Measurements from ENCODE around the gene GPR87.
A peak's percentile ranks its signal among the peaks of the same experiment; 100 is the strongest.

The GPR87 gene

GRCh38 chr3:151305060-151305774, 11.4 kb downstream of the GPR87 start:
- Histone ChIP-seq H3K27ac (ENCODE audit: low read depth, low read length) (peak overlapping the region; percentile 78), H3K36me3 (ENCODE audit: insufficient read depth, low read length) (no peaks in the 10 kb centered on the region), H3K4me3 (ENCODE audit: low read depth, low read length) (peak overlapping the region; percentile 22; the same call in 1 of the 2 replicates), H2AFZ (ENCODE audit: low read length, unreplicated experiment) (peak overlapping the region; percentile 49), H3K79me2 (ENCODE audit: control insufficient read depth, insufficient read depth, low read length, unreplicated experiment) (no peaks in the 10 kb centered on the region), H3K27me3 (ENCODE audit: insufficient read depth, low read length) (no peaks in the 10 kb centered on the region), H3K4me1 (ENCODE audit: control insufficient read depth, insufficient read depth, low read length, unreplicated experiment) (peaks cover 53% of the 10 kb centered on the region)

GRCh38 chr3:151303751-151304150, 12.9 kb downstream of the GPR87 start:
- Histone ChIP-seq H3K36me3 (ENCODE audit: insufficient read depth, low read length) (no peaks in the 10 kb centered on the region), H3K79me2 (ENCODE audit: control insufficient read depth, insufficient read depth, low read length, unreplicated experiment) (no peaks in the 10 kb centered on the region), H3K27ac (ENCODE audit: low read depth, low read length) (no peak overlapping the region), H3K27me3 (ENCODE audit: insufficient read depth, low read length) (no peaks in the 10 kb centered on the region), H3K4me1 (ENCODE audit: control insufficient read depth, insufficient read depth, low read length, unreplicated experiment) (peaks cover 53% of the 10 kb centered on the region), H3K4me3 (ENCODE audit: low read depth, low read length) (no peak overlapping the region), H2AFZ (ENCODE audit: low read length, unreplicated experiment) (no peak overlapping the region)

- Histone ChIP-seq H3K27me3 (ENCODE audit: insufficient read depth, low read length) (no peaks in the 10 kb centered on the region), H3K36me3 (ENCODE audit: insufficient read depth, low read length) (no peaks in the 10 kb centered on the region), H3K4me1 (ENCODE audit: control insufficient read depth, insufficient read depth, low read length, unreplicated experiment) (peaks cover 34% of the 10 kb centered on the region), H3K27ac (ENCODE audit: low read depth, low read length) (no peak overlapping the region), H3K4me3 (ENCODE audit: low read depth, low read length) (no peak overlapping the region), H3K79me2 (ENCODE audit: control insufficient read depth, insufficient read depth, low read length, unreplicated experiment) (no peaks in the 10 kb centered on the region), H2AFZ (ENCODE audit: low read length, unreplicated experiment) (no peak overlapping the region)
These were observed 14.8 kb downstream of the GPR87 start for GRCh38 chr3:151301787-151302186.

GRCh38 chr3:151300539-151300938, 16.1 kb downstream of the GPR87 start:
- no peaks in the 10 kb centered on the region for H3K36me3 ChIP-seq (ENCODE audit: insufficient read depth, low read length)
- H3K27me3 ChIP-seq (ENCODE audit: insufficient read depth, low read length): no peaks in the 10 kb centered on the region

GRCh38 chr3:151299006-151299405, 17.6 kb downstream of the GPR87 start:
- Histone ChIP-seq H3K36me3 (ENCODE audit: insufficient read depth, low read length) (no peaks in the 10 kb centered on the region), H3K79me2 (ENCODE audit: control insufficient read depth, insufficient read depth, low read length, unreplicated experiment) (no peaks in the 10 kb centered on the region), H3K27me3 (ENCODE audit: insufficient read depth, low read length) (no peaks in the 10 kb centered on the region), H3K4me1 (ENCODE audit: control insufficient read depth, insufficient read depth, low read length, unreplicated experiment) (peaks cover 10% of the 10 kb centered on the region), H3K4me3 (ENCODE audit: low read depth, low read length) (no peak overlapping the region), H3K27ac (ENCODE audit: low read depth, low read length) (no peak overlapping the region), H2AFZ (ENCODE audit: low read length, unreplicated experiment) (no peak overlapping the region)

More at GRCh38 chr3:151300539-151300938, 16.1 kb downstream of the GPR87 start:
- no peaks in the 10 kb centered on the region for H3K79me2 ChIP-seq (ENCODE audit: control insufficient read depth, insufficient read depth, low read length, unreplicated experiment)
- H2AFZ ChIP-seq (ENCODE audit: low read length, unreplicated experiment): no peak overlapping the region
- no peak overlapping the region for H3K27ac ChIP-seq (ENCODE audit: low read depth, low read length)
- H3K4me1 ChIP-seq (ENCODE audit: control insufficient read depth, insufficient read depth, low read length, unreplicated experiment): peaks cover 21% of the 10 kb centered on the region
- no peak overlapping the region for H3K4me3 ChIP-seq (ENCODE audit: low read depth, low read length)

- Histone ChIP-seq H2AFZ (ENCODE audit: low read length, unreplicated experiment) (no peak overlapping the region), H3K27ac (ENCODE audit: low read depth, low read length) (no peak overlapping the region), H3K27me3 (ENCODE audit: insufficient read depth, low read length) (no peaks in the 10 kb centered on the region), H3K4me1 (ENCODE audit: control insufficient read depth, insufficient read depth, low read length, unreplicated experiment) (peaks cover 10% of the 10 kb centered on the region), H3K4me3 (ENCODE audit: low read depth, low read length) (no peak overlapping the region), H3K79me2 (ENCODE audit: control insufficient read depth, insufficient read depth, low read length, unreplicated experiment) (no peaks in the 10 kb centered on the region), H3K36me3 (ENCODE audit: insufficient read depth, low read length) (no peaks in the 10 kb centered on the region)
These were observed 19.2 kb downstream of the GPR87 start for GRCh38 chr3:151297429-151297828.

GRCh38 chr3:151296226-151296625, 20.4 kb downstream of the GPR87 start:
- Histone ChIP-seq H3K36me3 (ENCODE audit: insufficient read depth, low read length) (no peaks in the 10 kb centered on the region), H3K4me1 (ENCODE audit: control insufficient read depth, insufficient read depth, low read length, unreplicated experiment) (peaks cover under 1% of the 10 kb centered on the region), H3K27me3 (ENCODE audit: insufficient read depth, low read length) (no peaks in the 10 kb centered on the region), H3K27ac (ENCODE audit: low read depth, low read length) (no peak overlapping the region), H3K79me2 (ENCODE audit: control insufficient read depth, insufficient read depth, low read length, unreplicated experiment) (no peaks in the 10 kb centered on the region), H3K4me3 (ENCODE audit: low read depth, low read length) (no peak overlapping the region), H2AFZ (ENCODE audit: low read length, unreplicated experiment) (no peak overlapping the region)

GRCh38 chr3:151293127-151293526, 23.5 kb downstream of the GPR87 start:
- Histone ChIP-seq H3K27ac (ENCODE audit: low read depth, low read length) (no peak overlapping the region), H3K36me3 (ENCODE audit: insufficient read depth, low read length) (no peaks in the 10 kb centered on the region), H3K4me3 (ENCODE audit: low read depth, low read length) (no peak overlapping the region)

GRCh38 chr3:151290673-151291072, 25.9 kb downstream of the GPR87 start:
- no peak overlapping the region for H3K27ac ChIP-seq (ENCODE audit: low read depth, low read length)
- no peak overlapping the region for H3K4me3 ChIP-seq (ENCODE audit: low read depth, low read length)

More at GRCh38 chr3:151293127-151293526, 23.5 kb downstream of the GPR87 start:
- Histone ChIP-seq H3K79me2 (ENCODE audit: control insufficient read depth, insufficient read depth, low read length, unreplicated experiment) (no peaks in the 10 kb centered on the region), H3K27me3 (ENCODE audit: insufficient read depth, low read length) (no peaks in the 10 kb centered on the region), H3K4me1 (ENCODE audit: control insufficient read depth, insufficient read depth, low read length, unreplicated experiment) (no peaks in the 10 kb centered on the region), H2AFZ (ENCODE audit: low read length, unreplicated experiment) (no peak overlapping the region)

GRCh38 chr3:151289445-151289844, 27.2 kb downstream of the GPR87 start:
- no peaks in the 10 kb centered on the region for H3K27me3 ChIP-seq (ENCODE audit: insufficient read depth, low read length)
- H2AFZ ChIP-seq (ENCODE audit: low read length, unreplicated experiment): no peak overlapping the region

More at GRCh38 chr3:151290673-151291072, 25.9 kb downstream of the GPR87 start:
- H3K36me3 ChIP-seq (ENCODE audit: insufficient read depth, low read length): no peaks in the 10 kb centered on the region
- no peaks in the 10 kb centered on the region for H3K79me2 ChIP-seq (ENCODE audit: control insufficient read depth, insufficient read depth, low read length, unreplicated experiment)
- no peak overlapping the region for H2AFZ ChIP-seq (ENCODE audit: low read length, unreplicated experiment)
- no peaks in the 10 kb centered on the region for H3K4me1 ChIP-seq (ENCODE audit: control insufficient read depth, insufficient read depth, low read length, unreplicated experiment)
- H3K27me3 ChIP-seq (ENCODE audit: insufficient read depth, low read length): no peaks in the 10 kb centered on the region

GRCh38 chr3:151285940-151286339, 30.7 kb downstream of the GPR87 start:
- Histone ChIP-seq H3K27me3 (ENCODE audit: insufficient read depth, low read length) (no peaks in the 10 kb centered on the region), H2AFZ (ENCODE audit: low read length, unreplicated experiment) (peak overlapping the region; percentile 23), H3K4me1 (ENCODE audit: control insufficient read depth, insufficient read depth, low read length, unreplicated experiment) (peaks cover 20% of the 10 kb centered on the region), H3K36me3 (ENCODE audit: insufficient read depth, low read length) (no peaks in the 10 kb centered on the region), H3K4me3 (ENCODE audit: low read depth, low read length) (no peak overlapping the region), H3K79me2 (ENCODE audit: control insufficient read depth, insufficient read depth, low read length, unreplicated experiment) (no peaks in the 10 kb centered on the region), H3K27ac (ENCODE audit: low read depth, low read length) (no peak overlapping the region)

More at GRCh38 chr3:151289445-151289844, 27.2 kb downstream of the GPR87 start:
- no peaks in the 10 kb centered on the region for H3K4me1 ChIP-seq (ENCODE audit: control insufficient read depth, insufficient read depth, low read length, unreplicated experiment)
- no peak overlapping the region for H3K27ac ChIP-seq (ENCODE audit: low read depth, low read length)
- no peaks in the 10 kb centered on the region for H3K36me3 ChIP-seq (ENCODE audit: insufficient read depth, low read length)
- H3K4me3 ChIP-seq (ENCODE audit: low read depth, low read length): no peak overlapping the region
- no peaks in the 10 kb centered on the region for H3K79me2 ChIP-seq (ENCODE audit: control insufficient read depth, insufficient read depth, low read length, unreplicated experiment)

All from ACC112 (cell line).